GM21723 (cell line): ENCODE results near the gene POU2AF2.
"Not testable (repeated sequence)": the region's sequence is repeated elsewhere in the genome, so short reads cannot be mapped to it uniquely, and the experiment has no call there.

Experiments
- ATAC-seq: cut with Tn5 transposase; IDR thresholded peaks from one replicate; pipeline ENCODE4 v1.9.1; 2021; ENCODE audit warnings: mild to moderate bottlenecking, moderate library complexity; ENCODE audit not compliant: unreplicated experiment

The POU2AF2 gene

GRCh38 chr11:111253630-111254029 is 8.1 kb downstream of the POU2AF2 start:
- ATAC-seq: no peak

GRCh38 chr11:111258046-111258445 is 12.5 kb downstream of the POU2AF2 start:
- no peak for ATAC-seq

GRCh38 chr11:111259896-111260295 is 14.4 kb downstream of the POU2AF2 start:
- ATAC-seq: no peak

GRCh38 chr11:111260811-111261210 is 15.3 kb downstream of the POU2AF2 start:
- ATAC-seq: no peak

GRCh38 chr11:111264646-111265045 is 19.1 kb downstream of the POU2AF2 start:
- ATAC-seq: no peak

- no peak for ATAC-seq
Measured at GRCh38 chr11:111265421-111265820, 19.9 kb downstream of the POU2AF2 start.

GRCh38 chr11:111268303-111268702 is 22.8 kb downstream of the POU2AF2 start:
- not testable (repeated sequence) for ATAC-seq

- ATAC-seq: no peak
Measured at GRCh38 chr11:111269146-111269868, 23.8 kb downstream of the POU2AF2 start.

GRCh38 chr11:111272420-111272819 is 26.9 kb downstream of the POU2AF2 start:
- ATAC-seq: no peak

GRCh38 chr11:111282562-111283075 is 37.1 kb downstream of the POU2AF2 start:
- ATAC-seq: no peak

- ATAC-seq: no peak
Measured at GRCh38 chr11:111283945-111284481, 38.5 kb downstream of the POU2AF2 start.

GRCh38 chr11:111285189-111286091 is 39.9 kb downstream of the POU2AF2 start:
- ATAC-seq: no peak

- no peak for ATAC-seq
Measured at GRCh38 chr11:111291764-111292163, 46.2 kb downstream of the POU2AF2 start.

GRCh38 chr11:111292408-111292807 is 46.9 kb downstream of the POU2AF2 start:
- not testable (repeated sequence) for ATAC-seq

GRCh38 chr11:111296196-111296595 is 50.7 kb downstream of the POU2AF2 start:
- ATAC-seq: no peak

- no peak for ATAC-seq
Measured at GRCh38 chr11:111297696-111298095, 52.2 kb downstream of the POU2AF2 start.

- ATAC-seq: peak; percentile 37
Measured at GRCh38 chr11:111298413-111299100, 53.0 kb downstream of the POU2AF2 start, which contains the start of gene POU2AF3. Gene POU2AF3 (plus strand): TSS chr11:111298546. CDS start chr11:111298582, 36 bp downstream.

- ATAC-seq: peak; percentile 82
Measured at GRCh38 chr11:111299101-111300026, 53.8 kb downstream of the POU2AF2 start.

GRCh38 chr11:111300569-111300968 is 55.0 kb downstream of the POU2AF2 start:
- ATAC-seq: no peak
